BJ (cell line): ENCODE data around the gene OLFM2. TPM values are rescaled to one million over a fixed set of nuclear protein-coding genes. Genes with fewer than 3 reads are reported as not detected.

Experiments used
- CTCF ChIA-PET: fragments of 350-600 bp; formaldehyde crosslinking; extraction: SDS; loops from one replicate; lab custom pipeline; 2021; ENCODE audit warnings: antibody characterized with exemption, inconsistent platforms; lab: Yijun Ruan, JAX
- POLR2A ChIA-PET: fragments of 300-600 bp; sonication (Branson Sonifier 250); formaldehyde crosslinking; extraction: SDS; loops from one replicate; lab custom pipeline; 2021; ENCODE audit warnings: antibody characterized with exemption; lab: Charles Lee
- DNase-seq: peaks from one replicate; pipeline ENCODE4 v3.0.0-alpha.2; 2011; ENCODE audit warnings: low read depth
- H3K27me3 ChIP-seq: 2 replicates; pipeline ENCODE4 v1.6.0; 2011; ENCODE audit warnings: low read length; ENCODE audit not compliant: control insufficient read depth, insufficient read depth
- H3K36me3 ChIP-seq: 2 replicates; pipeline ENCODE4 v1.5.1; 2011; ENCODE audit warnings: low read length; ENCODE audit not compliant: control insufficient read depth, insufficient read depth
- H3K4me3 ChIP-seq: 2 replicates; pipeline ENCODE4 v1.5.1; 2011; ENCODE audit warnings: low read depth, mild to moderate bottlenecking, control low read depth, low read length
- polyA plus RNA-seq: library from polyadenylated mRNA; depleted of rRNA; stranded (reverse); fragments of >200 nt; gene quantifications from 2 replicates; pipeline ENCODE4 v1.2.3, GENCODE V29; 2011
- TF ChIP-seq, protein P1 (sequence below): IDR thresholded peaks from 2 replicates; pipeline ENCODE4 v1.5.1; 2011; ENCODE audit warnings: low read depth, mild to moderate bottlenecking, control low read depth, inconsistent platforms, low read length, moderate library complexity; ENCODE audit not compliant: insufficient read depth

The OLFM2 gene
- polyA plus RNA-seq, 1 experiment: 88.3 TPM

GRCh38 chr19:9966024-9966423, 29.7 kb upstream of the OLFM2 start:
- ChIA-PET POLR2A (no interaction called here), CTCF (no interaction called here)
- H3K4me3 ChIP-seq: no peak overlapping the region
- no peak for DNase-seq
- TF ChIP-seq, protein P1, sequence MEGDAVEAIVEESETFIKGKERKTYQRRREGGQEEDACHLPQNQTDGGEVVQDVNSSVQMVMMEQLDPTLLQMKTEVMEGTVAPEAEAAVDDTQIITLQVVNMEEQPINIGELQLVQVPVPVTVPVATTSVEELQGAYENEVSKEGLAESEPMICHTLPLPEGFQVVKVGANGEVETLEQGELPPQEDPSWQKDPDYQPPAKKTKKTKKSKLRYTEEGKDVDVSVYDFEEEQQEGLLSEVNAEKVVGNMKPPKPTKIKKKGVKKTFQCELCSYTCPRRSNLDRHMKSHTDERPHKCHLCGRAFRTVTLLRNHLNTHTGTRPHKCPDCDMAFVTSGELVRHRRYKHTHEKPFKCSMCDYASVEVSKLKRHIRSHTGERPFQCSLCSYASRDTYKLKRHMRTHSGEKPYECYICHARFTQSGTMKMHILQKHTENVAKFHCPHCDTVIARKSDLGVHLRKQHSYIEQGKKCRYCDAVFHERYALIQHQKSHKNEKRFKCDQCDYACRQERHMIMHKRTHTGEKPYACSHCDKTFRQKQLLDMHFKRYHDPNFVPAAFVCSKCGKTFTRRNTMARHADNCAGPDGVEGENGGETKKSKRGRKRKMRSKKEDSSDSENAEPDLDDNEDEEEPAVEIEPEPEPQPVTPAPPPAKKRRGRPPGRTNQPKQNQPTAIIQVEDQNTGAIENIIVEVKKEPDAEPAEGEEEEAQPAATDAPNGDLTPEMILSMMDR: no peak
- peaks cover 4% of the 10 kb centered on the region; the same call in 1 of the 2 replicates for H3K36me3 ChIP-seq
- H3K27me3 ChIP-seq: no peaks in the 10 kb centered on the region

DNA sequence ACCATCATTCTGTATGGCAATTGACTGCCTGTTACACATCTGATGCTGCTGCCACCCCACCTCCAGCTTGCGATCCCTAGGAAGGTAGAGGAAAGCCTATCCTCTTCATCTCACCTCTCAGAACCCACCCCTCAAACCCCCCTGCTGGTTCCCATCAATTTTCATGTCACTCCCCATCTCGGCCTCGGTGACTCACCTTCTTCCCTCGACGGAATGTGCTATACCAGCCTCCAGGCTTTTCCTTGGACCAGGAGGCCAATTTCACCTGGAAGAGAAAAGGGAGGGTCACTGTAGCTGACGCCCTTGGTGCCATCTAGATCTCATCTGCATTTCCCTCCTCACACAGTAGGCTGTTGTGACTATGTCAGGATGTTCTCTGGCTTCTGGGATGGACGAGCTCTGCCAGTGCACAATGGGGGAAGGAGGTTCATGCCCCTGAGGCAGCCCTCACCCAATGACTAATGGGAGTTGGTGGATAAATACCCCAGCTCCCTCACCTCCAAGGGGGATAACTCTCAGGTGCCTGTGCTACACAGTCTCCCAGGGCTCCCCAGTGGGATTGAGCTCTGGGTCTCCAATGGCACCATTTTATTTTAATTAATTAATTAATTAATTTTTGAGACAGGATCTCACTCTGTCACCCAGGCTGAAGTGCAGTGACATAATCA, 26.4 kb upstream of the OLFM2 start:
- ChIA-PET CTCF (interaction anchor here (1.4 to 2.2 kb wide), 3 partner anchors 16 to 37 kb away, joined by 4 to 7 read pairs (median 5); no protein-coding TSS in a partner anchor), POLR2A (no interaction called here)
- Histone ChIP-seq H3K4me3 (no peak overlapping the region), H3K36me3 (peaks cover 6% of the 10 kb centered on the region), H3K27me3 (no peaks in the 10 kb centered on the region)
- DNase-seq: no peak
- TF ChIP-seq, protein P1: no peak

DNA sequence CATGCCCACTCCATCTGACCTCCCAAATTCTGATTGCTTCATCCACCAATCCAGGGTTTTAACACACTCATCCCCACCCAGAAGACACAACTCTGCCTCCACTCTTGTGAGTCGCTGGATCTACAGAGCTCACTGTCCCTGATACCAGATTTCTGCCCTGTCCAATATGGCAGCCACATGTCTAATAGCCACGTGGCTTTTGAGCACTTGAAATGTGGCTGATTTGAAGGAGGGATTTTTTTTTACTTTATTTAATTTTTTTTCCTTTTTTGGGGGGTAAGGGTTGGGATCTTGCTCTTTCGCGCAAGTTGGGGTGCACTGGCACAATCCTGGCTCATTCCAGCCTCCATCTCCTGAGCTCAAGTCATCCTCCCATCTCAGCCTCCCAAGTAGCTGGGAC, 24.8 kb upstream of the OLFM2 start:
- TF ChIP-seq, protein P1: no peak
- Histone ChIP-seq H3K36me3 (peaks cover 5% of the 10 kb centered on the region), H3K27me3 (no peaks in the 10 kb centered on the region), H3K4me3 (no peak overlapping the region)
- ChIA-PET CTCF (interaction anchor here (1.3 to 1.7 kb wide), 3 partner anchors 9 to 39 kb away, joined by 4 to 12 read pairs (median 4); no protein-coding TSS in a partner anchor), POLR2A (no interaction called here)
- no peak for DNase-seq

DNA sequence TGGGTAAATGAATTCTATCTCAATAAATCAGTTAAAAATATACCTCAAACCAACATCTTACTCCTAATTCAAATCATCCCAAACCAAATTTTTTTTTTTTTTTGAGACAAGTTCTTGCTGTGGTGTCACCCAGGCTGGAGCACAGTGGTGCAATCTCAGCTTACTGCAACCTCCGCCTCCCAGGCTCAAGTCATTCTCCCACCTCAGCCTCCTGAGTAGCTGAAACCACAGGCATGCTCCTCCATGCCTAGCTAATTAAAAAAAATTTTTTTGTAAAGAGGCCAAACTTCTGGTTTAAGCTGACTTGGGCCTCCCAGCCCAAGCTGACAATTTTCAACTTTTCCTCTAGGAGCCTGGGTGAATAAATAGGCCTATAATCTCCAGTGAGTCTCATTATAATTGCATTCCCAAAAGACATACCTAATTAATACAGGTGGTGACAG, 22.1 kb upstream of the OLFM2 start:
- ChIA-PET CTCF (interaction anchor here (0.5 to 2.4 kb wide), 10 partner anchors 9 to 143 kb away, joined by 3 to 10 read pairs (median 4); no protein-coding TSS in a partner anchor), POLR2A (no interaction called here)
- peak; percentile 92 for DNase-seq
- Histone ChIP-seq H3K4me3 (no peak overlapping the region), H3K27me3 (no peaks in the 10 kb centered on the region), H3K36me3 (peaks cover 5% of the 10 kb centered on the region)
- TF ChIP-seq, protein P1: 0 out of 2 replicates have a peak, but pooled peaks have one; percentile 16

- CTCF ChIA-PET: interaction anchor here (0.8 kb wide), 1 partner anchor 12 kb away, joined by 3 read pairs; no protein-coding TSS in a partner anchor
- TF ChIP-seq, protein P1: no peak
- DNase-seq: no peak
- Histone ChIP-seq H3K36me3 (peaks cover 5% of the 10 kb centered on the region), H3K4me3 (no peak overlapping the region), H3K27me3 (no peaks in the 10 kb centered on the region)
- POLR2A ChIA-PET: no interaction called here
Measured at GRCh38 chr19:9956956-9957355, 20.6 kb upstream of the OLFM2 start.
